HG02763 (cell line): ENCODE data around the gene CEP76.

Experiments used
- ATAC-seq: cut with Tn5 transposase; IDR thresholded peaks from one replicate; pipeline ENCODE4 v1.9.1; 2021; ENCODE audit warnings: mild to moderate bottlenecking, moderate library complexity; ENCODE audit not compliant: unreplicated experiment

The CEP76 gene

DNA sequence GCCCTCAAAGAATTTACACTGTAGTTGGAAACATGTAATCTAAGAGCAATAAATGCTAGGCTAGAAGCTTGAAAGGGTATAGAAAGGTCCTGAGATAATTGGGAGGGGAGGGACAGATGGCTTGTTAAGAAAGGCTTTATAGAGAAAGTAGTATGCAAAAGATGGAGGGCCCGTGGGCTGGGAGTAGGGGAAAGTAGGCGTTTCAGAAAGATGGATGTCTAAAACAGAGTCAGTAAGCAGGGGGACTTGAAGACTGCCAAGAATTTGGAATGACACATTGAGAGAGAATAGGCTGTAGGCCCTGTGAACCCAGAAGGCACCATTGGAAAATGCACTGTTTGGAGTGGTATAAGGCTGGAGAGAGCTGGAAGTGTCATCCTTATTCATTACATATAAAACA, 1.1 kb upstream of the CEP76 start:
- no peak for ATAC-seq

DNA sequence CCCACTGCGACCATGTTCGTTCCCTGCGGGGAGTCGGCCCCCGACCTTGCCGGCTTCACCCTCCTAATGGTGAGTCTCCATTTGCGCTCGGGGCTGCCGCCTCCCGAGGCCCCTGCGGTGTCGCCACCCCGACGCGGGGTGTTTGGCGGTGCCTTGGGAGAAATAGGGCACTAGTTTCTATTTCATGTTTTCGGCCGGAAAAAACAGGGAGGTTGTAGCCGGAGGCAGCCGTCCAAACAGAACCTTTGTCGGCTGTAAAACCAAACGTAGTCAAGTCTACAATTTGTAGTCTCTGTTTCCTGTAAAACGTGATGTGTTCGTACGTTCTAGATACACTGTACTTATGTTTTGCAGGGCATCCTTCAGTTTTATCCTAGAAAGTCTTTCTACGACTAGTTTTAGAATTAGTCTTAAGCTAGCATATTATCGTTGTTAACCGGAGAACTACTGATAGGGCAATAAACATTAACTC, 609 bp upstream of the CEP76 start:
- no peak for ATAC-seq

DNA sequence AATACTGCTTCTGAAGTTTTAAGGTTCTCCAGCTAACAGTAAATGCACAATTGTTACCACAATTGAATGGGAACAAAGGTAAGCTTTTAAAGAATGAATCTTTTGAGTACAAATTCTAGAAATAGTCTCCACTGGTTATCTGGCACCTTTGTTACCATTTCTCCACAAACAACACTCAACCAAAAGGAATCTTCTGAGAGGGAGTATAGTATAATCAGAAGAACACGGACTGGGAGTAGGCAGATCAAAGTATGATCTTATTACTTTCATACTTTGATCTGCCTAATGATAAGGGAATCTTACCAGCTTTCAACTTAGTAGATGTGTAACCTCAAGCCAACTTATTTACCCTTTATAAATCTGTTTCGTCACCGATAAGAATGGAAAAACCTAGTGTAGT, 1.4 kb downstream of the CEP76 start:
- ATAC-seq = no peak

DNA sequence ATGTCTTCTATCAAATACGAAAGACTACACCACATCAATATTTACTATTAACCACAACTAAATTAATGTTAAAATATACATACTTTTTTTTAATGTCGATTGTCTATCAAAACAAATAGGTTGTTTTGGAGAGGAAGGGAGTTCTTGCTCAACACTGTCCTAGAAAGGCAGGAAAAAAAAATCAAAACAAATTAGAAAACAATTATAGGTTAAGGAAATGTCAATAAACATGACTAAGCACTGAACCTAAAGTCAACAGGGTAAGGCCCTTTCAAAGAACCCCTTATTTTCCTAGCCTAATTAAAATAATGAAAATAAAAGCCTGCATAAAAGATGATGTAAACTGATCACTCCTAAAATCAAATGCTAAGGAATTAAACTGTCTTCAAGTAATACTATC, 2.8 kb downstream of the CEP76 start:
- no peak for ATAC-seq

DNA sequence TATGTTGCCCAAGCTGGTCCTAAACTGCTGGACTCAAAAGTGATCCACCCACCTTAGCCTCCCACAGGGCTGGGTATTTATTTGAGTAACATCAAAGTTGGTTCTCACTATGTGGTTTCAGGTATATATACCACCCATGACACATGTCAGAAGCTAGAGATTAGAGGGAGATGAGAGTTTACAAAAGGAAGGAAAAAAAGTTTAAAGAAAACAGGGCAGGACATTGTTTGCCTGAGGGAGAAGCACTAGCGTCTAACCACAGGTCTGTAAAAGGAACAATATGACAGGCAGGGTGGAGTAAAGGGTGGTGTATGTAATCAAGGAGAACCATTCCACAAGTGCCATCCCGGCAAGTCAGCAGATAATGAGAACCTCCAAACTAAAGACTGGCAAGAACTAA, 8.5 kb downstream of the CEP76 start:
- no peak for ATAC-seq

DNA sequence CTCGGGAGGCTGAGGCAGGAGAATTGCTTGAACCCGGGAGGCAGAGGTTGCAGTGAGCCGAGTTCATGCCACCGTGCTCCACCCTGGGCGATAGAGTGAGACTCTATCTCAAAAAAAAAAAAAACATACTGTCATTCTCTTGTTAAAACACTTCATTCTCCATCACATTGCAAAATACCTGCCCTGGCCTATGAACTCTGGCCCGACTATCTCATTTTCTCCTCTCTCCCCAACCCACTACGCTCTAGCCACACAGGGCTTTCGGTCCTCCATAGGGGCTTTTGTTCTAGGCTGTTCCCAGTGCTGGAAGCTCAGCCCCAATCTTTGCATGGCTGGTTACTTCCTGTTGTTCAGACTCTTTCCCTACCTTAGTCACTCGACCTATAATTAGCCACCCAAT, 10.3 kb downstream of the CEP76 start:
- ATAC-seq = no peak

DNA sequence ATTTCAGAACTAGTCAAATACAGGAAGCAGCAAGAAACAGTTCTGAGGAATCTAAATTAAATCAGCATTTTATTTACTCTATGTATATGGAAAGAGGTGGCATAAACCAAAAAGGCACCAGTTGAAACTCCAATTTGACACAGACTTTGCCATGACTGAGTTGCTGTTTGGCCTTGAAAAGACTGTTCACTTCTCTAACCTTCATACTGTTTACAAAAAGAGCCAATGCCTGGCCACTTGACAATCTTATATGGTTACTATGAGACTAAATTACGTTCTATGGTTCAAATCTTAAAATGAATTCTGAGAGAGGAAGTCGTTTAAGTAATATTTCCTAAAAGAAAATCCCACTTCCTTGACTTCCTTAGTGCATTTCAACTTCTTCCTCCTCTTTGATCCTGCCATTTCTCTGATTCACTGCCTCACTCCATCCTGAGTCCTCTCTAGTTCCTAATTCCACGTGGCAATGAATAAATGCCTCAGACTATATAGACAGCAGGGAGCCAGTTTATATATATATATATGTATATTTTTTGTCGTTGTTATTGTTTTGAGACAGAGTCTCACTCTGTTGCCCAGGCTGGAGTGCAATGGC, 13.2 kb downstream of the CEP76 start:
- ATAC-seq = no peak

DNA sequence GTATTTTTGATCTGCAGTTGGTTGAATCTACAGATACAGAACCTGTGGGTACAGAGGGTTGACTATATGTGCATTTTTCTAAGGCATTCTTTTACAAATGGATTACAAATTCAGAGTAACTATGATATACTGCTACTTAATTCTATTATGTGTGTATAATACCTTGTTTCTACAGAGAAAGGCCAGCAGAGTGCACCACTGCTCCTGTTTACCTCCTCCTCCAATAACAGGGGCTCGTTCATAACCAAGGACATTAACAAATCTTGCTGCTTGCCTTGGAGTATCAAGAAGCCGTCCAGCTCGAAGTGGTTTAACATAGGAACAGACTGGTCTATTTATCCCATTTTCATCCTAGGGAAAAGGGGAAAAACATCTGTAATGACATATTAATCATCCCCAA, 16.4 kb downstream of the CEP76 start:
- no peak for ATAC-seq

DNA sequence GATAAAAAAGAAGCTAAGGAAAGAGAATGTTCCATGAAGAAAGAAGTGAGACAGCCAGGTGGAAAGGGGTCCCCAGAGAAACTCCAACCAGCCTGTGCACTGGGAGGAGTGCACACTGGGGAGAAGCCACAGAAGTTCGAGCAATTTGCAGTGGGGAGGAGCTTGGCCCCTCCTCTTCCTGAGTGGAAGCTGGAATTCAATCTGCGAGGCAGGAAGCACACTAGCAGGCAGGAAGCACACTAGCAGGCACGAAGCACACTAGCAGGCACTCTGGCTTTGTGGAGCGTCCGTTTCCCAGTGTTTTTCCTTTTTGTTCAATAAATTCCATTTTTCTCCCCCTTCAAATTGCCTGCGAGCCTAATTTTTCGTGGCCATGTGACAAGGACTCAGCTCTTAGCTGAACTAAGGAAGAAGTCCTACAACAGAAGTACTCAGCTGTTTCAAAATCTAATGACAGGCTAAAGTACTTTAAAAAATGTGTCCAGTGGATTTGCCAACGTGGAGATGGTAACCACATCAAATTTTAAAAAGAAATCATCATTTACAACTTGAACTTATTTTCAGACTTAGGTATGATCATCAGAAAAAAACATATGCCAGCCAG, 23.2 kb downstream of the CEP76 start:
- ATAC-seq = no peak

DNA sequence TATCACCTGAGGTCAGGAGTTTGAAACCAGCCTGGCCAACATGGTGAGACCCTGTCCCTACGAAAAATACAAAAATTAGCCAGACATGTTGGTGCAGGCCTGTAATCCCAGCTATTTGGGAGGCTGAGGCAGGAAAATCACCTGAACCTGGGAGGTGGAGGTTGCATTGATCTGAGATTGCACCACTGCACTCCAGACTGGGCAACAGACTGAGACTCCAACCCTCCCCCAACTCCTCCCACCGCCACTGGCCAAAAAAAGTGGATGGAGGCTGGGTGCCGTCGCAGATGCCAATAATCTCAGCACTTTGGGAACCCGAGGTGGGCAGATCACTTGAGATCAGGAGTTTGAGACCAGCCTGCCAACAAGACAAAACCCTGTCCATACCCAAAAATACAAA, 34.5 kb downstream of the CEP76 start:
- ATAC-seq = no peak

DNA sequence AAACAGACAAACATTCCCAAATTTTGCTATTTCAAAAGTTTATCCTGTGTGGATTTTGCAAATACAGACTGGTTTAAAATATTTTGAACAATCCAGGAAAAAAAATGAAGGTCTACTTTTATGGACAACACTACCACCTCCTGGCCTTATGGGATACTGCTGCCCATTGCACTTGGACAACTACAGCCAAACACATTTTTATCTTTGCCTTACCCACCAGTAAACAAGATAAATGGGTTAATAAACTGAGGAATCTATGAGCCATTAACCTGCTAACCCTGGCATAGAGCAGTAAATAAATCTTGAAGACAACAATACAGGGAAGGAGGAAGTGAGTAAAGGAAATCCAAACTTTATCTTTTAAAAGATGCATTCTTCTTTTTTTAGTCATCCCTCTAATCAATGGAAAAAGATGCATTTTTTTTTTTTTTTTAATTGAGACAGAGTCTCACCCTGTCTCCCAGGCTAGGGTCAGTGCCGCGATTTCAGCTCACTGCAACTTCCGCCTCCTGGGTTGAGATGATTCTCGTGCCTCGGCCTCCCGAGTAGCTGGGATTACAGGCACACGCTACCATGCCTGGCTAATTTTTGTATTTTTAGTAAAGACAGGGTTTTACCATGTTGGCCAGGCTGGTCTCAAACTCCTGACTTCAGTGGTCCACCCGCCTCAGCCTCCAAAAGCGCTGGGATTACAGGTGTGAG, 42.5 kb downstream of the CEP76 start:
- no peak for ATAC-seq

DNA sequence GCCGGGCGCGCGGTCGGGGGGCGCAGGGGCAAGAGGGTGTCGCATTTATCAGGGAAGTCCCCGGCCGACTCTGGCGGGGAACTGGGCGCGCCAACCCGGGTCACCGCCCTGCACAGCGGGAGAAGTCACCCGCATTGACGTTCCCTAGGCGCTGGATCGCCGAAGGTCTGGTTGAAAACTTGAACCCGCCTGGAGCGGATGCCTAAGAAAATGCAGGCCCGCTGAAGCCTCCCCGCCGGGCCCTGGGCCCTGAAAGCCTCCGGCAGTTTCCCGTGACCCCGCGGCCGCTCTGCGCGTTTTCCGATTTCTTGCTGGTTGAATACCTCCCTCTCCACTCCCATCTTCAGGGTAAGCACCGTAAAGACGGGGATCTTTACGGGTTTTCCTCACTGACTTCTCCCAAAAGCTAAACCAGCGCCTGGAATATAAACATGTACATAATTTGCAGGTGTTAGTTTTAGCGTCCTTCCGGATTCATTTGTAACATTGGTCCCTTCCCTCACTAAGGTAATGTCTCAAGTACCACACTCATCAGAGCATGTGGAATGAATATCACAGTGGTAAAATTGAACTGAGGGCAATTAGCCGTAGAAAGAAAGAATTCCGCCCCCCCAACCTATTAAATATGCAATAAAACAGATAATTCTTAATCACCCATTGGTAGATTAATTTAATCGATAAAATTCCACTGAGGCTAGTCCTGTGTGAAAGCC, 43.9 kb downstream of the CEP76 start:
- ATAC-seq = no peak

DNA sequence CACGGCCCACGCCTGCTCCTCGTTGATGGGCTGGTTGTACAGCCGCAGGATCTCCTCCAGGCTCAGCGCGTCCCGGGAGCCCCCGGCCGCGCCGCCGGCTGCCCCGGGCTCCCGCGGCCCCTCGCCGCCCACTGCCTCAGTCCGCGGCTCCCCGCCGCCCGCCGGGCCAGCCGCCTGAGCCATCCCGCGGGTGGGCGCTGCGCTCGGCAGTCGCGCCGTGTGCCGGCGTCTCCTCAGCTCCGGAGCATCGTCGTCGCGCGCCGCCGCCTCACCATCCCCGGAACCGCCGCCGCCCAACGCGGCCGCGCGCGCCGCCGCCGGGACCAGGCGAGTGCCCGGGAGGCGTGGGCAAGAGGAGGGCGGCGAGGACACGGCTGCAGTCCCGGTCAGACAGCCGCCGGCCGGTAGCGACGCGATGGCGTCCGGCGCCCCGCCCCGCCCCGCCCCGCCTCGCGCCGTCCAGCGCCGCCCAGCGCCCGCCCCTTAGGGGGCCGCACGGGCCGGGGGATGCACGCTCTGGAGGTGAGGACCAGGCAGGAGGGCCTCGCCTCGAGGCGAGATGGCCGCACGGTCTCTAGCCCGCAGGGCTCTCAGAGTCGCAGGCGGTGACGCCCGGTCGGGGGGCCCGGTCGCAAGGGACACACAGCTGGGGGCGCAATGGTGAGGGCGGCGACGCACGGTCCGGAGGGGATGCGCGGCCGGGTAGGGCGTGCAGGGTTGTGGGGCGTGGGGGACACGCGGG, 44.7 kb downstream of the CEP76 start, which contains the start of gene SPIRE1:
Gene SPIRE1 (minus strand): TSS at position 424 of the 742 bp plus-strand sequence. CDS start 241 bp downstream, at position 183.
- ATAC-seq = peak; percentile 70

DNA sequence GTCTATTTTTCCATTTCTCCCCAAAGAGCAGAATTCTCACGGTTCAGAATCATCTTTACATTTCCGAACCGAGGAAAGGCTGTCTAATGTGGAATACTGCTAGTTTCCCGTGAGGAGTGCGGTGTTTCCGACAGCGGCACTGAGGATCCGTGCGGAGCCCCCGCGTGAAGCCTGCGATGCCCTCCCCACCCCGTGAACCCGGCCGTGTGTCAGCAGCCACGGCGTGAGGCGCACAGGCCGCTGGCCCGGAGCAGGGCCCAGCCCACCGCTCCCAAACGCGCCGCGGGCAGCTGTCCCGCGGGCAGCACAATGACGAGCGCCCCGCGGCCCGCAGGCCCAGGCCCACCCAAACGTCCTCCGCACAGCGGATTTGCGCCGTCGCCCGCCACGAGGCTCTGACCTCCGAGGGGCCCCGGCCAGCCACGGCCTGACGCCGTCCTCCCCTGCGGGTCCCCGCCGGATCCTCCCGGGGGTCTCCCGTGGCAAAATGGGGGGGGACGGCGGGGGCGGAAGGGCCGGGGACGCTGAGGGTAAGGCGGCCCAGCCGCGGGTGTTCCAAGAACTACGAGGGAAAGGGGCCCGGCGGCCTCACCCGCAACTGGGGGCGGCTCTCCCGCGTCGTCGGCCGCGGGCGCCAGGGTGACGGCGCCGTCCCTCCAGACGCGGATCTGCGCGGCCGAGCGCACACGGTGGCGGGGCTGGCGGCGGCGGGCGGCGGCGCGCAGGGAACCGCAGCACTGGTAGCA, 45.4 kb downstream of the CEP76 start:
- peak; percentile 35 for ATAC-seq

DNA sequence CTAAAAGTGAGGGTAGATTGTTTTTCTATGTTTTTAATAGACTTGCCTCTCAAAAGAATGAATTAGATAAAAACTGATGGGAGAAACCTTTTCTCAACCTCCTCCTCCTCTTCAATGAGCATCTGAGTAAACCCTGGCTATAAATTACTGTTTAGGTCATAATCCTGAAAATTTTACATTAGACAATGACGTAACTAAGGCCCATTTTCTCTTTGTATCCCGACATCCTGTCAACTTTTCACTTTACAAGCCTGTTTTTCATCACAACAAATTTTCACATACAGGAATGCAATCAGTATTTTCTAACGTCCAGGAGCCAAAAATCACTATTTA, 46.0 kb downstream of the CEP76 start:
- ATAC-seq = no peak

DNA sequence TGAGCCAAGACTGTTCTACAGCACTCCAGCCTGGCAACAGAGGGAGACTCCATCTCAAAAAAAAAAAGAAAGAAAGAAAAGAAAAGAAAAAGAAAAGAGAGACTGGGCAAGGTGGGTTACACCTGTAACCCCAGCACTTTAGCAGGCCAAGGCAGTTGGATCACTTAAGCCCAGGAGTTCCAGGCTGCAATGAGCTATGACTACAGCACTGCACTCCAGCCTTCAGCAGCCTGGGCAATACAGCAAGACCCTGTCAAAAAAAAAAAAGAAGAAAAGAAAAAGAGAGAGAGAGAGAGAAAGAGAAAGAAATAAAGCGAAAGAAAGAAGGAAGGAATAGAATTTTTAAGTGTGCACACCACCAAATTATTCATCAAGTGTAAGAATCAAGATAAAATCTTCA, 47.6 kb downstream of the CEP76 start:
- ATAC-seq = no peak

DNA sequence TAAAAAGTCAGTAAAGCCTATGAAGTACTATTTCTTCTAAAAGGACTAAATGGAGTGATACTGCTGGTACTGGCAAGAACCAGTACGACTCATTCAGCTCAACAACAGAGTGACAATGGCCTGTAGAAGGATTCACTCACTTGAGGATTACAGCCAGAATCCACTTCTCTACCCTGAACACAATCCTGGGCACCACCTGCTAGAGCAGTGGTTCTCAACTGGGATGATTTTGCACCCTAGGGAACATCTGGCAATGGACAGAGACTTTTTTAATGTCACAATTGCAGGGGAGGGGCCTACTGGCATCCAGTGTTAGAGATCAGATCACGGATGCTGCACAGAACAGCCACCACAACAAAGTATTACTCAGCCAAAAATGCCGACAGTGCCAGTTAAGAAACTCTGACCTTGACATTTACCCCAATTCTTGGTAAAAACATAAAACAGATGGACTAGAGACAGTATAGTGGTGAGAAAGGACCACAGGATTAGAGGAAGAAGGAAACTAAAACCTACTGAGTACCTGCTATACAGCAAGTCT, 49.6 kb downstream of the CEP76 start:
- ATAC-seq = no peak

DNA sequence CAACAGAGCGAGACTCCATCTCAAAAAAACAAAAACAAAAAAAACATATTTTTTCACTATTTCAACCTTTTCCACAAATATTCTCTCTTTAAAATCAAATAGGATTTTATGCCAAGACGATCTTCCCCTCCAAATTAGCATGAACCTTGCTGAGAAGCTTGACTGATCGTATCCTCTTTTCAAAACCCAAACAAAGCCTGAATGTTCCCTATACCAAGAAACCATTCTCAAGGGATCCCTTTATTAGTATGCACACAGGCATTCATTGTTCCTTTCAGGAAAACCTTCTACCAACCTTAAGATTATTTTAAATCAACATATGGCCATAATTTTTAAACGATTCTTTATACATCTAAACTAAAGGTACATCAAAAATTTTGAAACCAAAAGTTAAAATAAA, 50.9 kb downstream of the CEP76 start:
- ATAC-seq = no peak

DNA sequence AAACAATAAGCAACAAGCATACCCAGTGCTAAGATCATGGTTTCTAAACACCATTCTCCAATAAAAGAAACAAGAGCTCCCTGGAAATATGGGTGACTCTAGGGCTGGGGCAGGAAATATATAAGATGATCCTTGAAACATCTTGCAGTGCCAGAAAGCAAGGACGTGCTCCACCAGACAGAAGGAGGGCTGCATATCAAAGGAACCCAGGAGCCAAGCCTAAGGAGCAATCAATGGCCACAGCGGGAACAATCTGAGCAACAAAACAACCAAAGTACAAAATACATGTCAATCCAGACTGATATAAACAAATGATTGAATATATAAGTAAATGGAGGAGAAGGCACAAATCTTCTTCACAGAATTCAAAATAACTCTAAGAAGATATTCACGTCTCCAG, 54.8 kb downstream of the CEP76 start:
- ATAC-seq = no peak

DNA sequence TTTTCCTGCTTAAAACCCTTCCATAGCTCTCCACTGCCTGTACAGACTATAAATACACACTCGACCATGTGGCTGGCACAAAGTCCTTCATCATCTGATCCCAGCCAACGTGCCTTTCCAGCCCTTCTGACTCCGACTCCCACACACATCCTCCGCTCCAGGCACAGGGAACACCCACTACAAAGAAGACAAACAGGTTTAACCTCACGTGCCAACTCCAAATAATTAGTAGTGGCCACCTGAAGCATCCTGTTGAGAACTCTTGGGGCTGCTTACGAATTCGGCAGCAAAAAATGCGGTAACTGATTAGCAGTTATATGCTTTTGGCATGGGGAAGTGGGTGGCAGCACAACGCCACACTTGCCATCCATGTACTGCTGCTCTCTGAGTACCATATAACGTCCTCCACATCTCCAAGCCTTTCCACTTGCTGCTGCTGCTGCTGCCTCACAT, 56.7 kb downstream of the CEP76 start:
- no peak for ATAC-seq
